GM18519 (cell line): ENCODE data around the gene PLB1.

Experiments used
- ATAC-seq: cut with Tn5 transposase; IDR thresholded peaks from one replicate; pipeline ENCODE4 v1.9.1; 2021; ENCODE audit warnings: mild to moderate bottlenecking, moderate library complexity; ENCODE audit not compliant: unreplicated experiment, low FRiP score

PLB1 gene

DNA sequence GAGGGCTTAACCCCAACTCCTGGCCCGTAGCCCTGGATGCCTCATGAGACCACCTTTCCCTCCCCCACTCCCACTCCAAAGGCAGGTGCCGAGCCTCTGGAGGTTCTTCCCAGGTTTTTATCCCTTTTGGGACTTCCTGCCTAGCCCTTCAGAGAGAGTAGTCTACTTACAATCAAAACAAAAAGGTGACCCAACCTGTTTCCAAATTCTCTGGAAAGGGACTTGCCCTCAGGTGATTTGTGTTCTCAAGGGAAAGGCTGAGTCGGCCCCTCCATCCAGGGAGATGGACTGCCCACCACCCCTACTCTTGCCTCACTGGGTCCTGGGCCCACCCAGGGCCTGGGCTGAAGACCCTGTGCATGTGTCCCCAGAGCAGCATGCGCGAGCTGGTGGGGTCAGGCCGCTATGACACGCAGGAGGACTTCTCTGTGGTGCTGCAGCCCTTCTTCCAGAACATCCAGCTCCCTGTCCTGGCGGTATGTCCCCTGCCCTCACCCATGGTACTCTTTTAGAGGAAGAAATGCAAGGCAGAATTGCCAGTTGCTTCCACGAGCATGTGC lies 108.5 kb downstream of the PLB1 start:
- no peak for ATAC-seq

DNA sequence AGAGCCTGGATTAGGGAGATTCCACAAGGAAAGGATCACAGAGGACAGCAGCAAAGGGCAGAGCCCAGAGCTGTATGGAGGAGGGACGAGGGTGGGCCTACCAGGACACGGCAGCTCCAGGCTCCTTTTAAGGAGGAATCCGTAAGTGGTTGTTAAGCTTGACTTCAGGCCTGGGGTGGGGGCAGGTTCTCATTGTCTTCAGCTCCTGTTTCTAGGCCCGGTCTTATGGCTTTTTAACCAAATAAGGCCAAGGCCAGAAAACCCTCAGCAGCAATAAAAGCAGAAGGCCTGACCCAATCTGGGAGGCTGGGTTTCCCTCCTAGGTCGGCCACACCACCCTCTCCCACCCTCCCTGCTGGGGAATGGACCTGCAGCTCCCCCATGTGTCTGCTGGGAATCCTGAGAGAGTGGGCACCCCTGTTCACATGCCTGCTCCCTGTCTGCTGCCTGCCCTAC lies 111.2 kb downstream of the PLB1 start:
- ATAC-seq: no peak

DNA sequence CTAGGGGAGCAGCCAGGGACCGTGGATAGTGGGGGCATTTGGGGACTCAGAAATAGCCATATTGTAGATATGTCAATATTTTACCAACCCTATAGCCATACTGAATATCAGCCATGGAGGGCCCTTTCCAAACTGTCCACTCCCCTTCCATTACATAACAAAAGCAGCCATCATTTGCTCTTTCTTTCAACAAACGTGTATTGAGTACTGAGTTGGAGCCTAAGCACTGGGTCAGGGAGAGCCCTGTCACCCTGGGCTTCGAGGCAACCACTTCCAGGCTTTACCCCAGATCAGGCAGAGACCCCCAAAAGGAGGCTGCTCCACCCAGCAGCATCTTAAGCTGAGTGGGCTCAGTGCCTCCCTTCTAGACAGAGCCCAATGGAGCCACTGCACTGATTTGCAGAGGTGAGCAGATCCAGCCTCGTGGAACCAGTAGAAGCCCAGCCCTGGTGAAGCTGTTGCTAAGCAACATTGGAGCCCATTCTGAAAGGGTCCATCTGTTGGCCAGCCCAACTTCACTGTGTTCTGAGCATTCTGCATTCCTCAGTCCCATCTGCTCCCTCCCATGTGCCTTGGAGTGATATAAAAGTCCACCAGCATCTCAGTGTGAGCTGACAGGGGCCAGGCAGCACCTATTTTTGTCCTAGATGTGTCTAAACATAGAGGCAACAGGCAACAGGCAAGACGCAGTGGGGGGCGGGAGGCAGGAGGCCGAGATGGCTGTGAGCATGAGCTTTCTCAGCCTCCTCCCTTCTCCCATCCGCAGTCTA lies 112.1 kb downstream of the PLB1 start:
- ATAC-seq: no peak

DNA sequence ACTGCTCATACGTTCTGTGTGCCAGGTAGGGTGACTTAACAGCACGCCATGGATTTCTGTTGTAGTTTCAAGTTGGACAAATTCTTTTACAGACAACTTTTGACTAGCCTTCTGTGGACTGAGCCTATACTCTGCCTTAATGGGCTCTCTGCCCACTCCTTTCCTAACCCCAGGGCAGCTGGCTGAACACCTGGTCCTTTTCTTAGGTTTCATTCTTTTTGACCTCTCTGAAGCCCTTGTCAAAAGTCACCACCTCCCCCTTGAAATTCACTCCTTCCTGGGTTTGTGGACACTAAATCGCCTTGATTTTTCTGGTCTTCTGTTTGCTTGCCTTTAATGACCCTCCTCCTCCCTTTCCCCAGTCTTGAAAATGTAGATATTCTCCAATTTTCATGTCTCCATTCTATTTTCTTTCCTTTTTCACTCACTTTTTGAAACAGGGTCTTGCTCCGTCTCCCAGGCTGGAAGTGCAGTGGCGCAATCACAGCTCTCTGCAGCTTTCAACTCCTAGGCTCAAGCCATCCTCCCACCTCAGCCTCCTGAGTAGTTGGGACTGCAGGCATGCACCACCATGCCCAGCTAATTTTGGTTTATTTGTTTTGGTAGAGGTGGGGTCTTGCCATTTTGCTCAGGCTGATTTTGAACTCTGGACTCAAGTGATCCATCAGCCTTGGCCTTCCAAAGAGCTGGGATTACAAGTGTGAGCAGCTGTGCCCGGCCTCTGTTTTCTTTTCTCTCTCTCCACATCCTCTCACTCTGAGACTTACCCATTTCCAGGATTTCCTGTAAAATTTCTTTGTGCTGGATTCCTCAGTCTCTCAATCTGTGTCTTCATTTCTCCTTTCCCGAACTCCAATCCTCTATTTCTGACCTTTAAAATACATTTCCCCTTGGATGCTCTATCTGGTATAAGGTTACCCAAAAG lies 112.9 kb downstream of the PLB1 start:
- no peak for ATAC-seq

DNA sequence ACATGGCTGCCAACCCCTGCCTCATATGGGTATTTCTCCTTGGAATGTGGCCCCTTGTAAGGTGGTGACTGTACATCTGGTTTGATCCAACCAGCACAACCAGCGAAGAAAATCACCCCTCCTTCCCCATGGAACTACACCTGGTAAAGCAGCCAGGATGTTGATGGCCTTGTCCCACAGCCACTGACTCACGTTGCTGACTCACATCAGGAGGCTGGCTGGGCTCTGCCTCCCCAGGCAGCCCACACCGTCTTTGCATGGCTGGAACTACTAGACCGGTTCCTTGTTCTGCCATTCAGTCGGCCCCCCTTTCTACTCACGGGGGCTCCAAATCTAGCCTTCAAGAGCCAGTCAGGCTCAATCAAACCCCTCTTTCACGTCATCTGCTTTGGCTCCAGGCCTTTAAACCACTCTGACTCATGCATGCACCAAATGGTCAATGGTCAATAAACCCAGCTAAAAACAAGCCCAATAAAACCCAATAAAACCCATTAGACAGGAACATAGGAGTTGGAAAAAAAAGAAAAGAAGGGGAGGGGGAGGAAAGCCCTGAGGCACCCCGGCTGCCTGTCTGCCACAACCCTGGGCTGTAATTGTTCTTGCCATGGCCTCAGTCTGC lies 114.8 kb downstream of the PLB1 start:
- ATAC-seq: no peak

DNA sequence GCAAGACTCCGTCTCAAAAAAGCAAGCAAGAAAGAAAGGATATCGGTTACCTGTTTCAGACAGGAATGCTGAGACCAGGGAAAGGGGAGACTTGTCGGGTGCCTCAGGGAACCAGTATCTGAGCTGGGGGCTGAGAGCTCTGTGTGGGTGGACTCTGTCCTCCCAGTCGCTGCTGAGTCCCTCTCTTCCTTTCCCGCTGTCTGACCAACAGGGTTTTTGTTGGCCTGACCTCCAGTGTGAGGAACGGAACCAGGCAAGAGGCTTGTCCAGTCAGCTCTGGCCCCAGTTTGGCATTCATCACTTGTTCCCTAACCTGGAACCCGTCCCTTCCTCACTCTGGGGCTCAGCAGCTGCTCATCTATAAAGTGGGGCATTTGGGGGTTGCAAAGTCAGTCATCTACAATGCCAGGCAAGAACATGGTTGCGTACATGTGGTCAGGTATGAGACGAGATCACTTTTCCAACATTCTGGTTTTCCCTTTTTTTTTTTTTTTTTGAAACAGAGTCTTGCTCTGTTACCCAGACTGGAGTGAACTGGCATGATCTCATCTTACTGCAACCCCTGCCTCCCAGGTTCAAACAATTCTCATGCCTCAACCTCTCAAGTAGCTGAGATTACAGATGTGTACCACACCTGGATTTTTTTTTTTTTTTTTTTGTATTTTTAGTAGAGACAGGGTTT lies 116.4 kb downstream of the PLB1 start:
- no peak for ATAC-seq

DNA sequence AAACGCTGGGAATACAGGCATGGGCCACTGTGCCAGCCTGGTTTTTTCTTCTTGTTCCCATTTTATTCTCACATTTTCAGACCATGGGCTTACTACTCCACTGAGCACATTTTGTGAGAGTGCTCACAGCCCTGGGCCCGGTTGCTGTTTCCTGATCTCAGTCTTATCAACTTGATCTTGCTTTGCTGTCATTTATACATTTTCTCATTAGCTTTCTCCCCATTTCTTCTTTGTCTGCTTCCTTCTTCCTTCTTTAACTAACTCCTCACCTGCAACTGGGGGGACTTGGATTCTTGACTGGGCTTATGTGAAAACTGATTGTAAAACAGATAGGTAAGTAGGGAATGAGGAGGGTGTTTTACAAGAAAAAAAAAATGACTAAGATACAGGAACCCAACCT lies 117.3 kb downstream of the PLB1 start:
- no peak for ATAC-seq

DNA sequence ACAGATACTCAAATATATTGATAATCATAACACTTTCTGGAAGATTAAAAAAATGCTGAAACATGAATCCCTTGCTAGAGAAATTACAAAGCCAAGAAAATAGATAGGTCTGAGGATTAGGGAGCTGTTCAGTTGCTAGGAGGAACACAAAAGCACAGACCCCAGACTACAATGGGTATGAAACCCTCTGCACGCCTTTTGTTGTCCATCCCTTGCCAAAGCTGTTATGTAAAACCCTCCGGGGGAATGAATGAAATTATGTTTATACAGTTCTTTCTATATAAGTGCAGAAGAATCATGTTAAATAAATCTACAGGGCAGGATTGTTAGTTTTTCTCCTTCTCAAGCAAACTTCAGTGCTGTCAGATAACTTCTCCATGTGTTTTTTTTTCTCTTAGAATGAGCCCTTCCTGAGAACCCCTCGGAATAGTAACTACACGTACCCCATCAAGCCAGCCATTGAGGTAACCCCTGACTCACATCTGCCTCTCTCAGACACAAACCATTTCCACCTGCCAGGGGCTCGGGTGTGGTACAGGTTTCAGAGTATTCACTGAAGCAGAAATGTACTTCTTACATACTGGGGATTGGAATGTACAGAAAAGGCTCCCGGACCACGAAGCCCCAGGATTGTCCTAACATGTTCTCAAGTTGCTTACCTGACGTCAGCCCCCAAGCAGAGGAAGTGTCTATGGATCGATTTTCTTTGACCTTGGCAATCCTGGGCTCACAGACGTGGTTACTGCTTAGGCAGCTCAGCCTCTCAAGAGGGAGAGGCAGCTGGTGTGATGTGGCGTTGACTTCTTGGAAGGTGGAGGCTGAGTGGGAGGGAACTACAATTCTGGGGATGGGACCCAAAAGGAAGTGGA lies 118.0 kb downstream of the PLB1 start:
- no peak for ATAC-seq

DNA sequence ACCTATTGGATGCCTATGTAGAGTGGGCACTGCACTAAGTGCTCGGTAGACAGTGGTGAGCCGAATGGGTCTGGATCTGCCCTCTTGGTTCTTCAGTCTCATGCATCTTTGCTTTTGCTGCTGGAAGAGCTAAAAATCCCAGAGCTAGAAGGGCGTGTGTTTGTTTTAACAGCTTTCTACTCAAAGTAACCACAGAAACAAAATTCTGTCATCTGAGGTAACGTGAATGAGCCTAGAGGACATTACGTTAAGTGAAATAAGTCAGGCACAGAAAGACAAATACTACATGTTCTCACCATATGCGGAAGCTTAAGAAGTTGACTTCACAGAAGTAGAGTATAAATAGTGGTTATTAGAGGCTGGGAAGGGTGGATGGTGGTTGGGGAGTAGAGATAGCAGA lies 119.8 kb downstream of the PLB1 start:
- no peak for ATAC-seq

DNA sequence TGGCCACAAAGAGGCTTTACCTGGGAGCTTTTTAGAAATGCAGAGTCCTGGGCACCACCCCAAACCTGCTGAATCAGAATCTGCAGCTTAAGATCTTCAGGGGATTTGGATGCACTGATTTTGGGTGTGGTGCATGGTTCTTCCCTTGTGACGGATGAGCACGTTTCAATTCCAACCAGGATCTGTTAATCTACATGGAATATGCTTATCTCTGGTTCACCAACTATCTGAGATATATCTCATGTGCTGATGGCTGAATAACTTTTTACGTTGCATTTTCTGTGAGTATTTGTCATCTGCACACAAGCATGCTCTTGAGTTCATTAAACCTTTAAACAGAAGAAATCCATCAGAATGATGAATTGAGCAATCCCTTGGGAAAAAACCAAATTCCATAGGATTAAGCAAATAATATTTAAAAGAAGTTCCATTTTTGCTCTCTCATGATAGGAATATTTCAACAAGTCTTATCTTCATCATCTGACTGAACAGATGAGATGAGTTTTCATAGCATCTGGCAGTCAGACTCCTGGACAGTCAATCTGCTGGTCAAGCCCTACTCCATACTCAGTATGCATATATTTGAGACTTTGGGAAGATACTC lies 120.6 kb downstream of the PLB1 start:
- no peak for ATAC-seq

DNA sequence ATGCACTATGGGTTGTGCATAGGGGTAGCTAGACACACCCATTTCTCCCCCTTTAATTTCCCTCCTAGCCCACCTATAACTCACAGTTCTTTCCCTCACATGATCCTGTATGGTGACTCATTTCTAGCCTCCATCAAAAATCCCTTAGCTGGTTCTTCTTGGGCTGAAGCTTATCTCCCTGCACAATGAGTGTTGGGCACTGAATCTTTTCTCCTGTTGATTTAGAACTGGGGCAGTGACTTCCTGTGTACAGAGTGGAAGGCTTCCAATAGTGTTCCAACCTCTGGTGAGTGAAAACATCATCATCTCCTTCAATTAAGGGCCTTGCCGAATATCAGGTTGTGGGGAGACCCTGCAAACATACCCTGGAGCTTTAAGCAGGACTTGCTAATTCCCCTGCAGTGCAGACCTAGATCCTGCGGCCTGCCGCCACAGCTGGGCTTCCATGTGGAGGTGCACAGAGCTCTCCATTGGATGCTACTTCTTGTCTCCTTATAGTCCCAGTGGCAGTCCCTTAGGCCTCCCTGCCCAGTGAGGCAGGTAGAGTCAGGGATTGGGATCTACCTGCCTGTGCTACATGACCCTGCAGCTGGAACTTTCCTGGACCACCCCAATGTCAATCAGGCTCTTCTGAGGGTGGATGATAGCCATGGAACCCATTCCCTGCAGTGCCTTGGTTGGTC lies 121.8 kb downstream of the PLB1 start:
- no peak for ATAC-seq

DNA sequence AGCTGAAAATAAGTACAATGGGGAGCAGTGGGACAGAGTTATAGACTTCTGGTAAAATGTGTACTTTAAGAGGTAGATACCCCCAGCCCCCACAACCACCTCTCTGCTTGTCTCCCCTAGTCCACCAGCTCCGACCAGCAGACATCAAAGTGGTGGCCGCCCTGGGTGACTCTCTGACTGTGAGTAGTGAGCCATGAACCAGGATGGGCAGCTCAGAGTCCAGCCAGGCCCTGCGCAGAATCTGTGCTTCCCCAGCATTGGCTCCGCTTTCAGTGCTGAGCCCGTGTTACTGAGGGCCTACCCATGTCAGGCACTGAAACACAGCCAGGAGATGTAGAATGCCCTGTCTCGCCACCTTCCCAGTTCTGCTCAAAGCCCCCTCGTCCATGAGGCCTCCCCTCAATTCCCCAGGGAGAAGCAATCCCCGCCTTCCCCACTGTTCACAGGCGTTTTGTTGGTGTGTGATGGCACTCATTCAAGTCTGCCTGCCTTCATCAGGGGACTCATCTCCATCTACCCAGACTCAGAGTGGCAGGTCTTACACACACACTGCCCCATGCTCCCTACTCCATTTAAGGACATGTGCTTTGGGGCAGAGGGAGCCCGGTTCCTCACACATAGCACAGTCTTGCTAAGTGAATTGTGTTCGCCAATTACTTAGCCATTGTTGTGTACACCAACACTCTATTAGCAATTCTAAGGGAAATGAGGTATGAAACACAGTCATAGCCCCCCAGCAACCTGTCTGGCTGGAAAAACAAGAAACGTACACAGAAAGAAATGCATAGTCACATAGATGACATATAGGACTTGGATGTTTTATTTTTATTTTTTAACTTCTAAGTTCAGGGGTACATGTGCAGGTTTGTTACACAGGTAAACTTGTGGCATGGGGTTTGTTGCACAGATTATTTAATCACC lies 122.6 kb downstream of the PLB1 start:
- ATAC-seq: no peak

DNA sequence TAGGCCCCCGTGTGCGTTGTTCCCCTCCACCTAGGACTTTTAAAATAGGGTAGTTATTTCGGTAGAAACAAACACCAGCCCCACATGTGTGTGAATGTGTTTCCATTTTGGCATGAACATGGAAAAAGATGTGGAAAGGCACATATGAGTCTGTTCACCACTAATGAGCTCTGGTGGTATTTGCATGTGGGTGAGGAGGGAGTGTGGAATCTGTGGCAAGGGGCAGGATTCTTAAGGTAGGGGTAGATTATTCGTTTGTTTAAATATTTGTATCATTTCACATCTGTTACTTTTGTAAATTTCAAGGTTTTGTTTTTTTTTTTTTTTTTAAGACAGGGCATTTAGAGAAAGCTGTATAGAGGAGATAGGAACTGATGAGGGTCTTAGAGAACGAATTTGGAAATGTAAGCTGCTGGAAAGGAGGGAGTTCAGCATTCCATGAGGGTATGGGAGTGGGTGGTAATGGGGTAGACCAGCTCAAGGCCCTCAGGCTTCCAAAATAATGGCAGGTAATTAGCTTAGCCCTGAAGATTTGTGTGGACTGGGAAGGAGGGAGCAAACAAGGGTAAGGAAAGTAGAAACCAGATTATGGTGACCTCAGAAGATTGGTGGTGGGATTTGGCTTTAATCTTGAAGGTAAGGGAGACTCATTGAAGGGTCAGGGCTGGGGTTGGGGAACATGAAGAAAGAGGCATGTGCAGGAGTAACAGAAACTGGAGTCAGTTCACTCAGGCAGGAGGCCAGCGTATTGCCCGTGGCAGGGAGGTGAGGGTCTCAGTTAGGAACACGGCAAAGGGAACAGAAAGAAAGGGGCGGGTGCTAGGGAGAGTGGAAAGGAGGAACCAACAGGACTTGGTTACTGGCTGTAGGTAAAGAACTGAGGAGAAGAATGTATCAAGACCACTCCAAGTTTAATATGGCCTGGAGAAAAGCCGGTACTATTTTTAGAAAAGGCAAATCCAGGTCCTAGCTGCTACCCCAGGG lies 123.6 kb downstream of the PLB1 start:
- no peak for ATAC-seq

DNA sequence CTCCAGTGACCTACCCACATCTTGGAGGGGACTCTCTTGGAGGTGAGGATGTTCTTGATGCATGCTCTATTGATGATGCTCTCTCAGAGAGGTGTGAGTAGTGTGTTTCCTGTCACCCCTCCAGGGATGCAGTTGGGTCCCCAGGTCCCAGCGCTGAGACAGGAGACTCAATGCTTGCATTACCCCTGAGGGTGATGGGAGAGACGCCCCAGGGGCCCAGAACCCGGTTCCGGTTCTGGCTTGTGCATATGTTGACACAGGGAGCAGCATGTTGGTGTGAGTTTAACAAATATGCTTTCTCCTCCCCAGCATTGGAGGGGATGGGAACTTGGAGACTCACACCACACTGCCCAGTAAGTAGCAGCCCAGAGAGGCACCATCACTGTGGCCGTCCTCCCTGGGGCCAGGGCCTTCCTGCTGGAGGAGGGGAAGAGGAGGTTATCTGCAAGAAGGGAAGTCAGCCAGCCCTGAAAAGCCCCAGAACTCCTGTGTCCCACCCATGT lies 124.5 kb downstream of the PLB1 start:
- no peak for ATAC-seq

DNA sequence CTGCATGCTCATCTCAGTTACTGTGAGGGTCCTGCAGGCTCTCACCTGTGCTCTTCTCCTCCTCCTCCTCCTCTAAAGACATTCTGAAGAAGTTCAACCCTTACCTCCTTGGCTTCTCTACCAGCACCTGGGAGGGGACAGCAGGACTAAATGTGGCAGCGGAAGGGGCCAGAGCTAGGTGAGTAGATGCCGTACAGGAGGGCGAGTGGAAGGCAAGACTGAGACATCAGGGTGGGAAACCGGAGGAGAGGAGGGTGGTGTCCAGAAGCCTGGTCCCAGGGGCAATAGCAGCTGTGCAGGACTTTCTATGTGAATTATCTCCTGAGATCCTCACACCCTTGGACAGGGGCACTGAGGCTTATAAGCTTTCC lies 124.9 kb downstream of the PLB1 start:
- no peak for ATAC-seq
